ENCODE data around the gene CXCL8. TPM values are rescaled to one million over a fixed set of nuclear protein-coding genes. Genes with fewer than 3 reads are reported as not detected.

CXCL8 gene
- total RNA-seq, 1 donor from 2014 or later, result 322 TPM

- no peak for DNase-seq (ENCODE audit: extremely low read depth, low read depth, low spot score)
These were observed 48.0 kb downstream of the CXCL8 start for GRCh38 chr4:73788411-73788810.

Other genes with a start within 250 kb of the CXCL8 start
- 0.24 TPM in 1 of 2 replicates, not detected in the other for gene RASSF6, start 120.1 kb upstream of the CXCL8 start, total RNA-seq
- gene CXCL6, start 96.1 kb downstream of the CXCL8 start, total RNA-seq, result 2.2 and 5.8 TPM in 2 replicates
- not detected in 2 replicates for gene PF4V1, start 112.7 kb downstream of the CXCL8 start, total RNA-seq
- gene CXCL1, start 128.8 kb downstream of the CXCL8 start, total RNA-seq, result 149 and 404 TPM in 2 replicates
- gene PF4, start 241.5 kb downstream of the CXCL8 start, total RNA-seq, result 2.3 TPM in 2 replicates
- gene PPBP, start 247.6 kb downstream of the CXCL8 start, total RNA-seq, result 0.70 TPM in 1 of 2 replicates, not detected in the other

Data from glomerular endothelial cell (primary cell).